H1 (cell line): Measurements from ENCODE around the gene ZNF385B. TPM values are rescaled to one million over a fixed set of nuclear protein-coding genes. Genes with fewer than 3 reads are reported as not detected.

Experiments
- CTCF ChIA-PET: fragments of 300-600 bp; sonication (Branson Sonifier 250); formaldehyde crosslinking; loops from one replicate; lab custom pipeline; 2021; ENCODE audit not compliant: partially characterized antibody; lab: Charles Lee
- POLR2A ChIA-PET: fragments of 300-600 bp; sonication (Branson Sonifier 250); formaldehyde crosslinking; loops from one replicate; lab custom pipeline; 2021; ENCODE audit warnings: inconsistent platforms; ENCODE audit not compliant: partially characterized antibody; lab: Charles Lee
- DNase-seq, 2 experiments: peaks; one replicate each; pipeline versions ENCODE4 v3.0.0 to v3.0.0-alpha.2; 2010 to 2022; ENCODE audit warnings: low spot score in 2 of 2, low read depth in 1 of 2, mixed read lengths in 1 of 2
- FAIRE-seq: peaks from 2 replicates; lab custom pipeline; 2011; peaks lifted over from hg19 to GRCh38; lab: Jason Lieb, UNC
- H2AFZ ChIP-seq: 2 replicates; pipeline ENCODE4 v1.8.1; 2012; ENCODE audit warnings: low read length, inconsistent platforms
- H2AK5ac ChIP-seq: 2 replicates; pipeline ENCODE4 v1.6.1; 2013; ENCODE audit warnings: low read depth, low read length
- H2BK120ac ChIP-seq: replicated peaks from 2 replicates; pipeline ENCODE3; 2013; ENCODE audit warnings: low read depth, low read length, inconsistent platforms
- H2BK12ac ChIP-seq: 2 replicates; pipeline ENCODE4 v1.6.1; 2013; ENCODE audit warnings: low read depth, low read length
- H2BK15ac ChIP-seq: 2 replicates; pipeline ENCODE4 v1.6.1; 2013; ENCODE audit warnings: low read length
- H2BK20ac ChIP-seq: 2 replicates; pipeline ENCODE4 v1.6.1; 2013; ENCODE audit warnings: low read length
- H2BK5ac ChIP-seq: 2 replicates; pipeline ENCODE4 v1.6.1; 2013; ENCODE audit warnings: low read depth, low read length
- H3K14ac ChIP-seq: 2 replicates; pipeline ENCODE4 v1.6.1; 2013; ENCODE audit warnings: inconsistent platforms; ENCODE audit not compliant: insufficient read length
- H3K18ac ChIP-seq: 2 replicates; pipeline ENCODE4 v1.6.1; 2013; ENCODE audit warnings: low read length; ENCODE audit errors: extremely low read depth
- H3K23ac ChIP-seq: 2 replicates; pipeline ENCODE4 v1.6.1; 2013; ENCODE audit warnings: inconsistent platforms; ENCODE audit not compliant: insufficient read length
- H3K23me2 ChIP-seq: 2 replicates; pipeline ENCODE4 v1.6.1; 2013; ENCODE audit warnings: low read depth, low read length
- H3K27ac ChIP-seq: 2 replicates; pipeline ENCODE4 v1.6.1; 2011; ENCODE audit warnings: low read depth, low read length, inconsistent platforms
- H3K27me3 ChIP-seq, 4 experiments: replicated peaks in 1 of 4; 1 replicate in 1 of 4; 2 replicates in 3 of 4; pipeline versions ENCODE4 v1.6.1 to v1.8.1; 2011 to 2013; ENCODE audit warnings: low read length in 3 of 4, mild to moderate bottlenecking in 3 of 4, inconsistent platforms in 2 of 4, mixed read lengths in 2 of 4, moderate library complexity in 1 of 4; ENCODE audit not compliant: control insufficient read depth in 3 of 4, insufficient read depth in 3 of 4; ENCODE audit errors: extremely low read depth in 1 of 4
- H3K36me3 ChIP-seq, 4 experiments: 2 replicates each; pipeline versions ENCODE4 v1.6.1 to v1.8.1; 2011 to 2013; ENCODE audit warnings: mild to moderate bottlenecking in 4 of 4, low read length in 3 of 4, moderate library complexity in 2 of 4, control low read depth in 1 of 4, inconsistent platforms in 1 of 4; ENCODE audit not compliant: insufficient read depth in 4 of 4, control insufficient read depth in 2 of 4
- H3K4ac ChIP-seq: replicated peaks from 2 replicates; pipeline ENCODE3; 2013; ENCODE audit warnings: low read length, low read depth, mixed read lengths, inconsistent platforms; ENCODE audit not compliant: insufficient read length
- H3K4me1 ChIP-seq, 4 experiments: replicated peaks in 1 of 4; 1 replicate in 1 of 4; 2 replicates in 3 of 4; pipeline versions ENCODE4 v1.6.1 to v1.8.1; 2011 to 2013; ENCODE audit warnings: low read length in 3 of 4, inconsistent platforms in 2 of 4, mixed read lengths in 1 of 4; ENCODE audit not compliant: insufficient read depth in 4 of 4, control insufficient read depth in 3 of 4
- H3K4me2 ChIP-seq, 2 experiments: 2 replicates each; pipeline versions ENCODE4 v1.6.1 to v1.8.1; 2011 to 2013; ENCODE audit warnings: low read depth in 2 of 2, low read length in 2 of 2, control low read depth in 1 of 2, inconsistent platforms in 1 of 2, mild to moderate bottlenecking in 1 of 2; ENCODE audit not compliant: insufficient read depth in 1 of 2
- H3K4me3 ChIP-seq, 4 experiments: fragments of 200-600, 300-600 bp in 1 of 4; sonication (generic), shearing (Covaris generic), sonication (Bioruptor Twin) in 1 of 4; 2 replicates each; pipeline versions ENCODE4 v1.5.1 to v1.8.1; 2011 to 2016; ENCODE audit warnings: low read length in 4 of 4, low read depth in 3 of 4, control low read depth in 2 of 4, inconsistent platforms in 2 of 4, mild to moderate bottlenecking in 2 of 4, mixed read lengths in 1 of 4, moderate library complexity in 1 of 4; ENCODE audit not compliant: insufficient read depth in 2 of 4; ENCODE audit errors: extremely low read depth in 1 of 4
- H3K56ac ChIP-seq: replicated peaks from 2 replicates; pipeline ENCODE3; 2013; ENCODE audit warnings: low read depth, mild to moderate bottlenecking, mixed read lengths, low read length, inconsistent platforms; ENCODE audit not compliant: insufficient read length
- H3K79me1 ChIP-seq: 2 replicates; pipeline ENCODE4 v1.6.1; 2013; ENCODE audit warnings: low read depth, low read length, control low read depth
- H3K79me2 ChIP-seq, 2 experiments: 2 replicates each; pipeline versions ENCODE4 v1.6.1 to v1.8.1; 2012 to 2013; ENCODE audit warnings: low read length in 2 of 2, mild to moderate bottlenecking in 2 of 2, inconsistent platforms in 1 of 2; ENCODE audit not compliant: insufficient read depth in 2 of 2, control insufficient read depth in 1 of 2
- H3K9ac ChIP-seq, 4 experiments: replicated peaks in 1 of 4; 1 replicate in 1 of 4; 2 replicates in 3 of 4; pipeline versions ENCODE4 v1.6.1 to v1.8.1; 2011 to 2013; ENCODE audit warnings: low read depth in 3 of 4, low read length in 3 of 4, control low read depth in 2 of 4, mild to moderate bottlenecking in 2 of 4, moderate library complexity in 2 of 4, inconsistent platforms in 1 of 4; ENCODE audit errors: extremely low read depth in 1 of 4
- H3K9me3 ChIP-seq, 2 experiments: 2 replicates each; pipeline versions ENCODE4 v1.6.1 to v1.8.1; 2012 to 2013; ENCODE audit warnings: mild to moderate bottlenecking in 2 of 2, moderate library complexity in 2 of 2, control low read depth in 1 of 2, inconsistent platforms in 1 of 2, low read depth in 1 of 2, low read length in 1 of 2, mixed read lengths in 1 of 2; ENCODE audit not compliant: insufficient read depth in 2 of 2
- H4K20me1 ChIP-seq, 2 experiments: replicated peaks in 1 of 2; 2 replicates each; pipeline versions ENCODE3 to v1.8.1; 2011 to 2013; ENCODE audit warnings: inconsistent platforms in 2 of 2, low read length in 2 of 2, mild to moderate bottlenecking in 1 of 2; ENCODE audit not compliant: insufficient read depth in 2 of 2, control insufficient read depth in 1 of 2
- H4K5ac ChIP-seq: 2 replicates; pipeline ENCODE4 v1.6.1; 2013; ENCODE audit warnings: low read length, low read depth, mixed read lengths, inconsistent platforms; ENCODE audit not compliant: insufficient read length
- H4K8ac ChIP-seq: 2 replicates; pipeline ENCODE4 v1.8.0; 2013; ENCODE audit warnings: mild to moderate bottlenecking, moderate library complexity, low read length, inconsistent platforms; ENCODE audit not compliant: insufficient read depth; ENCODE audit errors: extremely low read depth
- H4K91ac ChIP-seq: replicated peaks from 2 replicates; pipeline ENCODE3; 2013; ENCODE audit warnings: low read length, mixed read lengths, inconsistent platforms; ENCODE audit not compliant: insufficient read length
- ATF3 ChIP-seq: IDR thresholded peaks from 2 replicates; pipeline ENCODE4 v1.6.1; 2011; ENCODE audit warnings: low read depth, mild to moderate bottlenecking, low read length; ENCODE audit not compliant: insufficient read depth
- BCL11A ChIP-seq, 2 experiments: IDR thresholded peaks; one replicate each; pipeline ENCODE4 v1.6.1; 2011; ENCODE audit warnings: low read depth in 2 of 2, low read length in 2 of 2, mild to moderate bottlenecking in 2 of 2
- CHD1 ChIP-seq: IDR thresholded peaks from 2 replicates; pipeline ENCODE4 v1.6.1; 2012; ENCODE audit warnings: low read depth, low read length, improper control_type of control experiment
- CHD2 ChIP-seq: IDR thresholded peaks from 2 replicates; pipeline ENCODE4 v1.6.1; 2012; ENCODE audit warnings: low read length, improper control_type of control experiment
- PHF8 ChIP-seq: fragments of 200-600 bp; sonication (generic); conservative IDR thresholded peaks from 2 replicates; pipeline ENCODE4 v1.7.1; 2012; ENCODE audit warnings: low read depth, mild to moderate bottlenecking, inconsistent platforms, low read length, moderate library complexity
- POLR2A ChIP-seq, 2 experiments: IDR thresholded peaks; 1 replicate in 1 of 2; 2 replicates in 1 of 2; pipeline ENCODE4 v1.6.1; 2011; ENCODE audit warnings: low read depth in 2 of 2, low read length in 2 of 2, mild to moderate bottlenecking in 2 of 2; ENCODE audit errors: control extremely low read depth in 1 of 2
- SAP30 ChIP-seq: fragments of 300-600 bp; sonication (generic); IDR thresholded peaks from 2 replicates; pipeline ENCODE4 v1.7.1; 2012; ENCODE audit warnings: low read length, moderate library complexity, mild to moderate bottlenecking, inconsistent platforms; ENCODE audit not compliant: insufficient read depth, insufficient replicate concordance
- TBP ChIP-seq: IDR thresholded peaks from 2 replicates; pipeline ENCODE4 v1.6.1; 2011; ENCODE audit warnings: low read depth, low read length, improper control_type of control experiment
- WGBS, 2 experiments: shearing (Covaris generic) in 1 of 2; methylation state at CpG; one replicate each; pipeline versions ENCODE4 v1.1.6 to v1.1.7; 2013 to 2015; ENCODE audit warnings: low lambda C conversion rate in 2 of 2, mixed read lengths in 2 of 2, inconsistent platforms in 1 of 2, low coverage in 1 of 2, missing lambda C conversion rate in 1 of 2; ENCODE audit not compliant: insufficient replicate concordance in 2 of 2, insufficient coverage in 1 of 2, insufficient read length in 1 of 2; ENCODE audit errors: extremely low coverage in 1 of 2, missing lambda C conversion rate in 1 of 2; 5-methylcytosine and 5-hydroxymethylcytosine counted together
- polyA plus RNA-seq, 7 experiments: library from polyadenylated mRNA; depleted of rRNA in 3 of 7; stranded (reverse) in 5 of 7; unstranded in 2 of 7; fragments of >200 nt in 5 of 7; fragments of 200-250 nt in 2 of 7; gene quantifications; 1 replicate in 5 of 7; 2 replicates in 1 of 7; 4 replicates in 1 of 7; pipeline versions ENCODE4 v1.2.1 to v1.2.3, GENCODE V29; 2011 to 2013; ENCODE audit warnings: missing spikeins in 2 of 7, mixed read lengths in 2 of 7
- total RNA-seq: library from RNA; stranded (reverse); fragmentation: NEBNext Ultra II Directional; extraction: Animal tissue kit (Norgen Biotek cat#: 25700); gene quantifications from 2 replicates; pipeline ENCODE4 v1.2.1, GENCODE V29; 2021

The ZNF385B gene
- total and polyA plus RNA-seq, 2 of the 8 experiments (the other 6 are each of a cell fraction or from before 2014, with no cell fraction given): 1.1 to 3.7 TPM

GRCh38 chr2:179619947-179620467, 241.4 kb downstream of the ZNF385B start:
- Histone ChIP-seq H2BK12ac (no peak overlapping the region), H3K4me1 (no peaks in the 10 kb centered on the region), H3K4me2 (no peak overlapping the region), H4K8ac (no peak overlapping the region), H2BK20ac (no peak overlapping the region), H4K20me1 (no peaks in the 10 kb centered on the region), H3K79me1 (no peaks in the 10 kb centered on the region), H3K27ac (no peak overlapping the region), H3K23me2 (no peaks in the 10 kb centered on the region), H2AK5ac (no peak overlapping the region), H3K36me3 (no peaks in the 10 kb centered on the region), H3K79me2 (no peaks in the 10 kb centered on the region), H3K27me3 (no peaks in the 10 kb centered on the region), H3K14ac (no peak overlapping the region), H3K9me3 (0 out of 4 replicates have a peak, but pooled peaks cover 0 to 2% of the 10 kb centered on the region in 2 experiments), H3K4ac (no peak overlapping the region), H4K5ac (no peak overlapping the region), H3K56ac (no peak overlapping the region), H3K4me3 (no peak overlapping the region), H3K9ac (no peak overlapping the region), H3K18ac (no peak overlapping the region), H2BK120ac (no peak overlapping the region), H2AFZ (no peak overlapping the region), H4K91ac (no peak overlapping the region), H2BK15ac (no peak overlapping the region), H3K23ac (no peak overlapping the region), H2BK5ac (no peak overlapping the region)
- no peak for DNase-seq
- 94% methylated on average over 1 of the region's 1 CpG; no CpG with 5 or more reads in 1 of the 2 experiments for WGBS, 2 experiments
- CTCF ChIA-PET: interaction anchor here (1.0 to 1.9 kb wide), 2 partner anchors 24 to 859 kb away, joined by 3 to 5 read pairs; no protein-coding TSS in a partner anchor
- TF ChIP-seq CHD2 (no peak), BCL11A (IDR thresholded peaks at IDR 0.05; ENCODE audit: low read depth in 2 of 2, low read length in 2 of 2) (no peak), ATF3 (no peak), PHF8 (no peak), POLR2A (IDR thresholded peaks at IDR 0.05; ENCODE audit: control extremely low read depth in 1 of 2, low read depth in 2 of 2, low read length in 2 of 2) (no peak), TBP (no peak), SAP30 (no peak), CHD1 (no peak)
- POLR2A ChIA-PET: no interaction called here
- FAIRE-seq: no peak
